Ishikawa (cell line): ENCODE results near the gene FRAS1.
A peak's percentile ranks its signal among the peaks of the same experiment; 100 is the strongest.

Source experiments
- CEBPB ChIP-seq: IDR thresholded peaks from 2 replicates; pipeline ENCODE4 v1.6.1; 2012
- CREB1 ChIP-seq: IDR thresholded peaks from 2 replicates; pipeline ENCODE4 v1.6.1; 2012; ENCODE audit warnings: low read depth
- EGR1 ChIP-seq: IDR thresholded peaks from 2 replicates; pipeline ENCODE4 v1.6.1; 2012
- EP300 ChIP-seq: IDR thresholded peaks from 2 replicates; pipeline ENCODE4 v1.6.1; 2012; ENCODE audit warnings: borderline replicate concordance
- FOXM1 ChIP-seq: IDR thresholded peaks from 2 replicates; pipeline ENCODE4 v1.6.1; 2012; ENCODE audit warnings: low read depth, borderline replicate concordance
- NFIC ChIP-seq: IDR thresholded peaks from 2 replicates; pipeline ENCODE4 v1.6.1; 2012
- RAD21 ChIP-seq: IDR thresholded peaks from 2 replicates; pipeline ENCODE4 v1.6.1; 2012; ENCODE audit warnings: low read depth
- TAF1 ChIP-seq: IDR thresholded peaks from 2 replicates; pipeline ENCODE4 v1.6.1; 2012; ENCODE audit warnings: low read depth, mild to moderate bottlenecking
- TCF12 ChIP-seq: IDR thresholded peaks from 2 replicates; pipeline ENCODE4 v1.6.1; 2012; ENCODE audit warnings: low read depth
- TEAD4 ChIP-seq: IDR thresholded peaks from 2 replicates; pipeline ENCODE4 v1.6.1; 2012
- YY1 ChIP-seq: IDR thresholded peaks from 2 replicates; pipeline ENCODE4 v1.6.1; 2012; ENCODE audit warnings: low read depth
- ZBTB7A ChIP-seq: IDR thresholded peaks from 2 replicates; pipeline ENCODE4 v1.6.1; 2012; ENCODE audit warnings: low read depth
- TF ChIP-seq, protein P1 (sequence below): IDR thresholded peaks from 2 replicates; pipeline ENCODE4 v1.6.1; 2012
- TF ChIP-seq, protein P2 (sequence below): IDR thresholded peaks from 2 replicates; pipeline ENCODE4 v1.6.1; 2012
- TF ChIP-seq, protein P3 (sequence below): IDR thresholded peaks from 2 replicates; pipeline ENCODE4 v1.6.1; 2012; ENCODE audit warnings: low read depth, mild to moderate bottlenecking

The FRAS1 gene

DNA sequence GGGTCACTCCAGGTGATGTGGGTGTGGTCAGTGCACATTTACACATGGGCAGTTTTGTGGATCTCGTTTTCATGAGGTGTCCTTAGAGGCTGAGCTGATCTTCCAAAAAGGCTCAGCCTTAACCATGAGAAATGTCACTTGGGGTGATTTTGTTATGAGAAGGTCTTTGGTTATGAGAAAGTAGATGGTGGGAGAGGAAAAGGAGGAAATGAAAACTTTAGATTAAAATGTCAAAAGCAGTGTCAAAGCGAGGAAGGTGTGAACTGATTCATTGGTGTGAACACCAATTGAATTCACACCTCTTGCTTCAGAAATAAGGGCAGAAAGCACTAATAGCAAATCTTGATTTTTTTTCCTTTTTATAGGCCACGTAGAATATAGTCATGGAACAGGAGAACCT lies 394.3 kb downstream of the FRAS1 start:
- TF ChIP-seq NFIC (no peak), CREB1 (no peak), EP300 (no peak), CEBPB (no peak)

DNA sequence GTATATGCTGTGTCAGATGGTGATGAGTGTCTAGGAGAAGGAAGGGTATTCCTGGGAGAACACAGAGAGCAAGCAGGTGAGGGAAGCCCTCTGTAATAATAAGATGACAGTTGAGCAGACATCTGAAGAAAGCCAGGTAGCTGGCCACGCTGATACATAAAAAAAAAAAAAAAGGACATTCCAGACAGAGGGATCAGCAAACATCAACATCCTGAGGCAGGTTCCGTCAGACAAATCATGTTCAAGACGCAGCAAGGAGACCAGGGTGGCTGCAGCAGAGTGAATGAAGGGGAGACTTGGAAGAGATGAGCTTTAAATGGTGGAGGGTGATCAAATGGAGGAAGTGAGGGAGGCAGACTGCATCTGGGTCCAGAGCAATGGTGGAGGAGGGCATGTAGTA lies 396.9 kb downstream of the FRAS1 start:
- TF ChIP-seq TEAD4: no peak
- TF ChIP-seq CEBPB: no peak
- TF ChIP-seq FOXM1: no peak
- TF ChIP-seq ZBTB7A: no peak
- no peak for TF ChIP-seq CREB1
- TF ChIP-seq NFIC: no peak
- TF ChIP-seq YY1: no peak
- no peak for TF ChIP-seq RAD21
- TF ChIP-seq, protein P1, sequence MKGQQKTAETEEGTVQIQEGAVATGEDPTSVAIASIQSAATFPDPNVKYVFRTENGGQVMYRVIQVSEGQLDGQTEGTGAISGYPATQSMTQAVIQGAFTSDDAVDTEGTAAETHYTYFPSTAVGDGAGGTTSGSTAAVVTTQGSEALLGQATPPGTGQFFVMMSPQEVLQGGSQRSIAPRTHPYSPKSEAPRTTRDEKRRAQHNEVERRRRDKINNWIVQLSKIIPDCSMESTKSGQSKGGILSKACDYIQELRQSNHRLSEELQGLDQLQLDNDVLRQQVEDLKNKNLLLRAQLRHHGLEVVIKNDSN: no peak
- TF ChIP-seq, protein P2, sequence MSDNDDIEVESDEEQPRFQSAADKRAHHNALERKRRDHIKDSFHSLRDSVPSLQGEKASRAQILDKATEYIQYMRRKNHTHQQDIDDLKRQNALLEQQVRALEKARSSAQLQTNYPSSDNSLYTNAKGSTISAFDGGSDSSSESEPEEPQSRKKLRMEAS: no peak

DNA sequence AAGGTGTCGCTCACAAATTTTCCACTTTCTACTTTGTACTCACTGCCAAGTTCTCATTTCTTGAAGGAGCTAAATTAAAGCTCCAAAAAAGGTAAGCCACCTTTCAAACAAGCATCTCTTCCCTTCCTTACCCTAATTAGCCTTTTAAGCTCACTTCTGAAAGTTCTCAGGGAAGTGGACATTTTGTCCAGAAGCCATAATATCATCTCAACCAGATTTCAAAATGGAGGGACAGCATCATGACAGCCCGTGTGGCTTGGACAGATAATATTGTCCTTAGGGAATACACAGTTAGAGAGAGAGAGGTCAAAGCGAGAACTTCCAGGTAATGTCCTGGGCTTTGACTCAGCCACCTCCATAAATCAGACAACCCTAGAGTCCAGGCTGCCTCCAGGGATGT lies 400.6 kb downstream of the FRAS1 start:
- TF ChIP-seq NFIC: no peak
- no peak for TF ChIP-seq FOXM1
- no peak for TF ChIP-seq TCF12
- no peak for TF ChIP-seq TAF1
- TF ChIP-seq, protein P3, sequence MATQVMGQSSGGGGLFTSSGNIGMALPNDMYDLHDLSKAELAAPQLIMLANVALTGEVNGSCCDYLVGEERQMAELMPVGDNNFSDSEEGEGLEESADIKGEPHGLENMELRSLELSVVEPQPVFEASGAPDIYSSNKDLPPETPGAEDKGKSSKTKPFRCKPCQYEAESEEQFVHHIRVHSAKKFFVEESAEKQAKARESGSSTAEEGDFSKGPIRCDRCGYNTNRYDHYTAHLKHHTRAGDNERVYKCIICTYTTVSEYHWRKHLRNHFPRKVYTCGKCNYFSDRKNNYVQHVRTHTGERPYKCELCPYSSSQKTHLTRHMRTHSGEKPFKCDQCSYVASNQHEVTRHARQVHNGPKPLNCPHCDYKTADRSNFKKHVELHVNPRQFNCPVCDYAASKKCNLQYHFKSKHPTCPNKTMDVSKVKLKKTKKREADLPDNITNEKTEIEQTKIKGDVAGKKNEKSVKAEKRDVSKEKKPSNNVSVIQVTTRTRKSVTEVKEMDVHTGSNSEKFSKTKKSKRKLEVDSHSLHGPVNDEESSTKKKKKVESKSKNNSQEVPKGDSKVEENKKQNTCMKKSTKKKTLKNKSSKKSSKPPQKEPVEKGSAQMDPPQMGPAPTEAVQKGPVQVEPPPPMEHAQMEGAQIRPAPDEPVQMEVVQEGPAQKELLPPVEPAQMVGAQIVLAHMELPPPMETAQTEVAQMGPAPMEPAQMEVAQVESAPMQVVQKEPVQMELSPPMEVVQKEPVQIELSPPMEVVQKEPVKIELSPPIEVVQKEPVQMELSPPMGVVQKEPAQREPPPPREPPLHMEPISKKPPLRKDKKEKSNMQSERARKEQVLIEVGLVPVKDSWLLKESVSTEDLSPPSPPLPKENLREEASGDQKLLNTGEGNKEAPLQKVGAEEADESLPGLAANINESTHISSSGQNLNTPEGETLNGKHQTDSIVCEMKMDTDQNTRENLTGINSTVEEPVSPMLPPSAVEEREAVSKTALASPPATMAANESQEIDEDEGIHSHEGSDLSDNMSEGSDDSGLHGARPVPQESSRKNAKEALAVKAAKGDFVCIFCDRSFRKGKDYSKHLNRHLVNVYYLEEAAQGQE: no peak
- no peak for TF ChIP-seq EP300
- TF ChIP-seq CEBPB: no peak
- no peak for TF ChIP-seq RAD21
- TF ChIP-seq EGR1: no peak
- TF ChIP-seq TEAD4: no peak
- no peak for TF ChIP-seq YY1
- TF ChIP-seq, protein P1: no peak
- TF ChIP-seq CREB1: no peak
- no peak for TF ChIP-seq ZBTB7A
- TF ChIP-seq, protein P2: no peak

DNA sequence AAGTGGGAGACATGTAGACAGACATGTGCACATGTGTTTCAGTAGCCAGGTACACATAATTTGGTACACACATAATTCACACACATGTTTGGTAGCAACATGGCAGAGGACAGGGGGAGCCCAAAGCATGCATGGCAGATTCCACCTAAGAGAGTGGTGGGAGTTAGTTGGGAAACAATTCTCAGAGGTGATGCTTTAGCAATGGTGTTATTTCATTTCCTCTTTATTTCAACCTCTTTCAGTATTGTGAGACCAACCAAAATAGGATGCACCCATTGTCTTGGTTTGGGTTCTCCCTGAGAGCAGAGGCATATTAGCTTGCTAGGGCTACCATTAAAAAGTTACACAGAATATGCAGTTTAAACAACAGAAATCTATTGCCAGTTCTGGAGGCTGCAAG lies 402.2 kb downstream of the FRAS1 start:
- TF ChIP-seq TCF12 (no peak), EP300 (no peak), CEBPB (no peak), FOXM1 (no peak), CREB1 (no peak), YY1 (no peak)
- TF ChIP-seq, protein P2: no peak
- TF ChIP-seq, protein P3: no peak

DNA sequence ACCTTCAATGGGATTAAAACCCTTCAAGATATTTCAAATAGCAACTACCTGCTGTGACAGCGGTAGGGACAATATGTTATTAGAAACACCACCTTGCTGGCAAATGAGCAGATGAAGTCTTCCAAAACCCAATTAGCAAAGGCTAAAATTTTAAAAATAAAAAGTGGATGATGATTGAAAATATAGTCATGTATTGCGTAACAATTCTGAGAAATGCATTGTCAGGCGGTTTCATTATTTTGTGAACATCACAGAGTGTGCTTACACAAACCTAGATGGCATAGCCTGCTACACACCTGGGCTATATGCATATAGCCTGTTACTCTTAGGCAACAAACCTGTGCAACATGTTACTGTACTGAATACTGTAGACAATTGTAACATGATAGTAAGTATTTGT lies 403.2 kb downstream of the FRAS1 start:
- peak; percentile 54 for TF ChIP-seq CEBPB
- no peak for TF ChIP-seq TEAD4
- TF ChIP-seq TAF1: no peak
- no peak for TF ChIP-seq EP300
- TF ChIP-seq, protein P1: no peak
- no peak for TF ChIP-seq FOXM1
- no peak for TF ChIP-seq ZBTB7A
- no peak for TF ChIP-seq RAD21
- no peak for TF ChIP-seq CREB1

DNA sequence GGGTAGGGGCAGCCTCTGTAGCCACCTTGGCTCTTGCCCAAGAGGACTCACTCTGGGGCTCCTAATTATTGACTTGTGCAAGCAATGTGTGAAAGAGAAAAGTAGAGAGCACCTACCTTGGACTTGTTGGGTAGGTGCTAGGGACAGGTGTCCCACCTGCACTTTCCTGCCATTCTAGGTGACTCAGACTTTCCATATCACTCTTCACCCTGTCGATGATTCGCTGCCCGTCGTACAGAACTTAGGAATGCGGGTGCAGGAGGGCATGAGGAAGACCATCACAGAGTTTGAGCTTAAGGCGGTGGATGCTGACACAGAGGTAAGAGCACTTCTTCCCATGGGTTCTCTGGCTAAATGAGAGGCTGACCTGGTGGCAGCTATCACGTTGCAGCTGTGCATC lies 407.1 kb downstream of the FRAS1 start:
- TF ChIP-seq EGR1 (no peak), TCF12 (no peak), TEAD4 (no peak), CREB1 (no peak), NFIC (no peak), ZBTB7A (no peak), YY1 (no peak), RAD21 (no peak), EP300 (no peak), CEBPB (no peak), FOXM1 (no peak), TAF1 (no peak)
- TF ChIP-seq, protein P3: no peak
- TF ChIP-seq, protein P1: no peak
- TF ChIP-seq, protein P2: no peak
